Caco-2 (cell line): ENCODE measurements around the gene MBOAT7. TPM values are rescaled to one million over a fixed set of nuclear protein-coding genes. Genes with fewer than 3 reads are reported as not detected.
"Not testable (repeated sequence)": the region's sequence is repeated elsewhere in the genome, so short reads cannot be mapped to it uniquely, and the experiment has no call there.

Source experiments
- BruUV-seq: library from RNA; stranded (reverse); fragments of 400-500 nt; replicated peaks from 2 replicates; lab custom pipeline; 2021; lab: Mats Ljungman, UMichigan
- CTCF ChIA-PET: fragments of 300-600 bp; sonication (Branson Sonifier 250); formaldehyde crosslinking; loops from one replicate; lab custom pipeline; 2022; ENCODE audit warnings: antibody characterized with exemption; lab: Charles Lee
- POLR2A ChIA-PET: fragments of 300-600 bp; sonication (Branson Sonifier 250); formaldehyde crosslinking; loops from one replicate; lab custom pipeline; 2022; ENCODE audit warnings: antibody characterized with exemption; lab: Charles Lee
- DNase-seq, 2 experiments: peaks; one replicate each; pipeline versions ENCODE4 v3.0.0 to v3.0.0-alpha.2; 2020 to 2022
- H3K27me3 ChIP-seq: replicated peaks from 2 replicates; pipeline ENCODE4 v1.6.0; 2011; ENCODE audit warnings: low read length; ENCODE audit not compliant: control insufficient read depth, insufficient read depth
- H3K36me3 ChIP-seq: 2 replicates; pipeline ENCODE4 v1.5.1; 2011; ENCODE audit warnings: low read length; ENCODE audit not compliant: control insufficient read depth, insufficient read depth
- H3K4me1 ChIP-seq: fragments of 250-450 bp; sonication (Bioruptor Pico); 2 replicates; pipeline ENCODE4 v1.5.1; 2020; ENCODE audit warnings: mild to moderate bottlenecking
- H3K4me3 ChIP-seq: 2 replicates; pipeline ENCODE4 v1.5.1; 2011; ENCODE audit warnings: low read depth, mild to moderate bottlenecking, control low read depth, low read length
- H3K9me3 ChIP-seq: fragments of 250-450 bp; sonication (Bioruptor Pico); 2 replicates; pipeline ENCODE4 v1.5.1; 2020; ENCODE audit warnings: mild to moderate bottlenecking, moderate library complexity
- H3K27ac Mint-ChIP-seq: one replicate; pipeline ENCODE4 v1.8.0; 2022; ENCODE audit warnings: mixed read lengths; ENCODE audit not compliant: unreplicated experiment
- H3K27me3 Mint-ChIP-seq: one replicate; pipeline ENCODE4 v1.8.0; 2022; ENCODE audit warnings: mixed read lengths; ENCODE audit not compliant: insufficient read depth, unreplicated experiment
- H3K36me3 Mint-ChIP-seq: one replicate; pipeline ENCODE4 v1.8.0; 2022; ENCODE audit warnings: mild to moderate bottlenecking, mixed read lengths; ENCODE audit not compliant: insufficient read depth, unreplicated experiment
- H3K4me1 Mint-ChIP-seq: one replicate; pipeline ENCODE4 v1.8.0; 2022; ENCODE audit warnings: low read depth, mixed read lengths; ENCODE audit not compliant: unreplicated experiment
- H3K4me3 Mint-ChIP-seq: one replicate; pipeline ENCODE4 v1.8.0; 2022; ENCODE audit warnings: mild to moderate bottlenecking, moderate library complexity, mixed read lengths; ENCODE audit not compliant: unreplicated experiment
- H3K9me3 Mint-ChIP-seq: one replicate; pipeline ENCODE4 v1.8.0; 2022; ENCODE audit warnings: mixed read lengths; ENCODE audit not compliant: unreplicated experiment
- CTCF ChIP-seq, 2 experiments: fragments of 200-600 bp in 1 of 2; IDR thresholded peaks; 1 replicate in 1 of 2; 2 replicates in 1 of 2; pipeline versions ENCODE4 v1.5.1 to v1.8.0; 2011 to 2022; ENCODE audit warnings: antibody characterized with exemption in 1 of 2, control low read depth in 1 of 2, inconsistent platforms in 1 of 2, low read depth in 1 of 2, low read length in 1 of 2, mild to moderate bottlenecking in 1 of 2, moderate library complexity in 1 of 2; ENCODE audit not compliant: insufficient read depth in 1 of 2, severe bottlenecking in 1 of 2, unreplicated experiment in 1 of 2
- intact Hi-C: fragments of 100-400 bp; cut with micrococcal nuclease; formaldehyde crosslinking; loops from one replicate; pipeline ENCODE4 v1.10.0; 2022; ENCODE audit not compliant: unreplicated experiment
- total RNA-seq: library from RNA; stranded (reverse); gene quantifications from 2 replicates; pipeline ENCODE4 v1.2.3, GENCODE V29; 2022

Gene MBOAT7
- total RNA-seq, 1 experiment from 2014 or later = 137 TPM

GRCh38 chr19:54207983-54208783 is 18.8 kb upstream of the MBOAT7 start:
- H3K9me3 Mint-ChIP-seq = no peaks in the 10 kb centered on the region
- TF ChIP-seq CTCF (IDR thresholded peaks at IDR 0.05; ENCODE audit: insufficient read depth in 1 of 2, low read depth in 1 of 2, low read length in 1 of 2, severe bottlenecking in 1 of 2, unreplicated experiment in 1 of 2) = no peak
- no peaks in the 10 kb centered on the region for H3K27me3 ChIP-seq
- no peaks in the 10 kb centered on the region for H3K27me3 Mint-ChIP-seq
- H3K4me3 Mint-ChIP-seq = peak overlapping the region; percentile 45
- H3K9me3 ChIP-seq = no peaks in the 10 kb centered on the region
- CTCF ChIA-PET = no interaction called here
- peak overlapping the region; percentile 78 for H3K27ac Mint-ChIP-seq
- peaks cover 18% of the 10 kb centered on the region for H3K36me3 ChIP-seq
- no TSS peak for BruUV-seq
- no peak overlapping the region for H3K4me3 ChIP-seq
- DNase-seq = peak; percentile 48 to 62
- peaks cover 79% of the 10 kb centered on the region for H3K4me1 ChIP-seq
- peaks cover 99% of the 10 kb centered on the region for H3K36me3 Mint-ChIP-seq
- intact Hi-C loops = loop anchor here (2.0 kb wide), 1 partner anchor 35 kb away; the partner anchor contains the start of gene TMC4
- POLR2A ChIA-PET = interaction anchor here (1.1 to 4.8 kb wide), 2 partner anchors 18 to 35 kb away, joined by 3 to 36 read pairs; partner anchors contain the start of genes MBOAT7, TMC4 and TSEN34
- H3K4me1 Mint-ChIP-seq = peaks cover 51% of the 10 kb centered on the region

- peak overlapping the region; percentile 78 for H3K27ac Mint-ChIP-seq
- intact Hi-C loops = no loop called here
- H3K27me3 Mint-ChIP-seq = no peaks in the 10 kb centered on the region
- H3K4me3 Mint-ChIP-seq = peak overlapping the region; percentile 45
- peaks cover 21% of the 10 kb centered on the region for H3K36me3 ChIP-seq
- no peaks in the 10 kb centered on the region for H3K27me3 ChIP-seq
- BruUV-seq = no TSS peak
- peaks cover 56% of the 10 kb centered on the region for H3K4me1 Mint-ChIP-seq
- no peaks in the 10 kb centered on the region for H3K9me3 ChIP-seq
- CTCF ChIA-PET = no interaction called here
- peaks cover 85% of the 10 kb centered on the region for H3K4me1 ChIP-seq
- peaks cover 99% of the 10 kb centered on the region for H3K36me3 Mint-ChIP-seq
- POLR2A ChIA-PET = interaction anchor here (1.1 to 4.8 kb wide), 2 partner anchors 17 to 35 kb away, joined by 3 to 36 read pairs; partner anchors contain the start of genes MBOAT7, TMC4 and TSEN34
- DNase-seq = no peak
- no peak for TF ChIP-seq CTCF (IDR thresholded peaks at IDR 0.05; ENCODE audit: insufficient read depth in 1 of 2, low read depth in 1 of 2, low read length in 1 of 2, severe bottlenecking in 1 of 2, unreplicated experiment in 1 of 2)
- no peaks in the 10 kb centered on the region for H3K9me3 Mint-ChIP-seq
- H3K4me3 ChIP-seq = no peak overlapping the region
Observed at GRCh38 chr19:54207676-54207982, 18.2 kb upstream of the MBOAT7 start.

- CTCF ChIA-PET, H3K27me3 ChIP-seq, H3K9me3 Mint-ChIP-seq, H3K4me3 ChIP-seq, intact Hi-C loops, DNase-seq, H3K27me3 Mint-ChIP-seq, BruUV-seq, H3K9me3 ChIP-seq: not testable (repeated sequence)
- peaks cover 23% of the 10 kb centered on the region for H3K36me3 ChIP-seq
- Mint-ChIP-seq H3K27ac (peak overlapping the region; percentile 78), H3K4me1 (peaks cover 59% of the 10 kb centered on the region), H3K36me3 (peaks cover 99% of the 10 kb centered on the region), H3K4me3 (peak overlapping the region; percentile 45)
- peaks cover 89% of the 10 kb centered on the region for H3K4me1 ChIP-seq
- POLR2A ChIA-PET = interaction anchor here (4.8 kb wide), 1 partner anchor 17 kb away, joined by 36 read pairs; the partner anchor contains the start of genes MBOAT7 and TSEN34
Observed at GRCh38 chr19:54207193-54207592, 17.8 kb upstream of the MBOAT7 start.
